Left colon (tissue), 2 donors: ENCODE data around the gene COL23A1. TPM values are rescaled to one million over a fixed set of nuclear protein-coding genes. Genes with fewer than 3 reads are reported as not detected.

Source experiments
- ATAC-seq: fragments of 200-7000 bp; cut with Tn5 transposase; one replicate; pipeline ENCODE4 v1.9.1; 2020; ENCODE audit warnings: mild to moderate bottlenecking, moderate library complexity
- DNase-seq, 2 donors: peaks; one replicate each; pipeline ENCODE4 v3.0.0-alpha.2; 2020
- intact Hi-C, 2 donors: fragments of 100-400 bp; cut with DNase I in 1 of 2; cut with micrococcal nuclease in 1 of 2; formaldehyde crosslinking; loops; one replicate each; pipeline versions ENCODE4 v1.11.2 to v1.14.0; 2022; cut with DNase I, micrococcal nuclease
- total RNA-seq, 2 donors: library from RNA; stranded (reverse); fragmentation: NEBNext Ultra II Directional; extraction: Animal tissue kit (Norgen Biotek cat#: 25700); gene quantifications; one replicate each; pipeline ENCODE4 v1.2.1, GENCODE V29; 2021
- donor health status: DM: no; HTN: no; CAD: no.
- donor health status: DM: yes; HTN: yes; CAD: no.

Gene COL23A1
- total RNA-seq, 2 donors from 2014 or later: 0.09 to 0.73 TPM

- ATAC-seq (no peak), DNase-seq (no peak)
- intact Hi-C loops: no loop called here
Observed at GRCh38 chr5:178455480-178455835, 134.7 kb downstream of the COL23A1 start.

- no peak for ATAC-seq
- intact Hi-C loops: no loop called here
- no peak for DNase-seq
Observed at GRCh38 chr5:178454821-178455479, 135.2 kb downstream of the COL23A1 start.

GRCh38 chr5:178454303-178454702 lies 135.9 kb downstream of the COL23A1 start:
- intact Hi-C loops: no loop called here
- ATAC-seq (no peak), DNase-seq (no peak)

- DNase-seq: no peak
- intact Hi-C loops: no loop called here
- no peak for ATAC-seq
Observed at GRCh38 chr5:178453224-178453623, 137.0 kb downstream of the COL23A1 start.

- ATAC-seq (no peak), DNase-seq (no peak)
- intact Hi-C loops: no loop called here
Observed at GRCh38 chr5:178450121-178451028, 139.8 kb downstream of the COL23A1 start.

- ATAC-seq: no peak
- intact Hi-C loops: no loop called here
- no peak for DNase-seq
Observed at GRCh38 chr5:178449163-178450070, 140.8 kb downstream of the COL23A1 start.

- DNase-seq: no peak
- intact Hi-C loops: no loop called here
- ATAC-seq: no peak
Observed at GRCh38 chr5:178445534-178445933, 144.7 kb downstream of the COL23A1 start.

GRCh38 chr5:178442405-178443257 lies 147.6 kb downstream of the COL23A1 start:
- ATAC-seq: no peak
- intact Hi-C loops: no loop called here
- no peak for DNase-seq

- DNase-seq (no peak), ATAC-seq (no peak)
- intact Hi-C loops: no loop called here
Observed at GRCh38 chr5:178441486-178442270, 148.5 kb downstream of the COL23A1 start.

GRCh38 chr5:178440181-178440580 lies 150.0 kb downstream of the COL23A1 start:
- DNase-seq (no peak), ATAC-seq (no peak)
- intact Hi-C loops: no loop called here

- ATAC-seq (no peak), DNase-seq (no peak)
- intact Hi-C loops: no loop called here
Observed at GRCh38 chr5:178439493-178440180, 150.6 kb downstream of the COL23A1 start.

GRCh38 chr5:178438796-178439195 lies 151.4 kb downstream of the COL23A1 start:
- intact Hi-C loops: no loop called here
- ATAC-seq (no peak), DNase-seq (no peak)

- DNase-seq: no peak
Observed at GRCh38 chr5:178437386-178438075, 152.7 kb downstream of the COL23A1 start.

GRCh38 chr5:178436326-178436940 lies 153.8 kb downstream of the COL23A1 start:
- ATAC-seq (no peak), DNase-seq (no peak)
- intact Hi-C loops: no loop called here

More at GRCh38 chr5:178437386-178438075, 152.7 kb downstream of the COL23A1 start:
- no peak for ATAC-seq
- intact Hi-C loops: no loop called here

GRCh38 chr5:178435321-178436238 lies 154.6 kb downstream of the COL23A1 start:
- ATAC-seq: no peak
- intact Hi-C loops: no loop called here
- DNase-seq: no peak
